NCI-H748 treated with DMSO at 0.1 percent for 48 hours (cell line): Measurements from ENCODE around the gene GFM2.
A peak's percentile ranks its signal among the peaks of the same experiment; 100 is the strongest.
"Not testable (repeated sequence)": the region's sequence is repeated elsewhere in the genome, so short reads cannot be mapped to it uniquely, and the experiment has no call there.

Experiments
- DNase-seq: peaks from one replicate; lab custom pipeline; 2025; lab: John Stamatoyannopoulos, UW

Gene GFM2

GRCh38 chr5:74766849-74767578, at the start of gene GFM2, which contains the start of gene NSA2:
Gene GFM2 (minus strand): TSS chr5:74767117. CDS start chr5:74763742, 3,375 bp downstream.
Gene NSA2 (plus strand): TSS chr5:74767249. CDS start chr5:74767361, 112 bp downstream.
- peak; percentile 86 for DNase-seq

- DNase-seq = no peak
Measured at GRCh38 chr5:74810915-74811314, 44.0 kb upstream of the GFM2 start.

DNA sequence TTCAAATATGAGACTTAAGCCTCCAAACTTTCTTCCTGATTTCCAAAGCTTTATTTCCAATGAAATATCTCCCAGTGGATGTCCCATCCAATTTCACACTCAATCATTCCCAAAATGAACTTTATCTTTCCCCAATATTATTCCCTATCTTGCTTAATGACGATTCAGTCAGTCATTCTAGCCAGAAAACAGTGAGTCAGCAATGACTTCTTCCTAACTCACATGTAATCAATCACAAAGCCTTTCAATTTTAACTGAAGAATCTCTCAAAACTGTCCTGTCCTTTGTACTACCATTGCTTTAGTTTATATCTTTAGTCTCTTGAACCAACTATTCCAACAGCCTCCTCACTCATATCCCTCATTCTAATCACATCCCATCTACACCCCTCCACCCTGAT, 35.0 kb upstream of the GFM2 start:
- no peak for DNase-seq

DNA sequence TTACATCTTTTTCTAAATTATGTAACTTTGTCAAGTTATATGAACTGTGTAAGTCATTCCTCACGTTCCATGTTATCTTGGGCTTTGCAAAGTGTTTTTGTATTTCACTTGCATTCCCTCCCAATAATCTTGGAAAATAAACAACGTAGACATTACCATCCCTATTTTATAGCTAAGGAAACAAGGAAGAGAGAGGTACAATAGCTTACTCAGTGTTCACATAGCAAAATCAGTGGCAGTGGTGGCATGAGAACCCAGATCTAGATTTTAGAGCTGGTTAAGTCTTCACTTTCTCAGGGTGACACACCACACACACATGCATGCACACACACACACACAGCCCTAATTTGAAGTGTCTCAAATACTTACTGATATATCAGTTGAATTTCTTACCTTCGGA, 34.3 kb upstream of the GFM2 start:
- no peak for DNase-seq

GRCh38 chr5:74798977-74799911, 32.3 kb upstream of the GFM2 start:
- DNase-seq = no peak

DNA sequence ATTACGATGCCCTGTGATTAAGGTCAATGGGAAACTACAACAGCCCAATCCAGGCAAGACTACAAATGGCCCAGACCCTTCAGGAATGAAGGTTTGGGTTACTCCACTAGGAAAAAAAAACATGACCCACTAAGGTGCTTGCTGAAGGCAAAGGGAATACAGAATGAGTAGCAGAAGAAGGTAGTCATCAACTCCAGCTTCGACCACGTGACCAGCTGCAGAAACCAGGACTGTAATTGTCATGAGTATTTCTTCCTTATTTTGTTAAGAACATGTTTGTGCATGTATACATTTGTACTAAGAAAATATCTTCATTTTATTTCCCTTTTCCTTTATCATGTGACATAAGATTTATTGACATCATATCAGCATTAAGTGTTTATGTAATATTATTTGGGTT, 24.8 kb upstream of the GFM2 start:
- not testable (repeated sequence) for DNase-seq

DNA sequence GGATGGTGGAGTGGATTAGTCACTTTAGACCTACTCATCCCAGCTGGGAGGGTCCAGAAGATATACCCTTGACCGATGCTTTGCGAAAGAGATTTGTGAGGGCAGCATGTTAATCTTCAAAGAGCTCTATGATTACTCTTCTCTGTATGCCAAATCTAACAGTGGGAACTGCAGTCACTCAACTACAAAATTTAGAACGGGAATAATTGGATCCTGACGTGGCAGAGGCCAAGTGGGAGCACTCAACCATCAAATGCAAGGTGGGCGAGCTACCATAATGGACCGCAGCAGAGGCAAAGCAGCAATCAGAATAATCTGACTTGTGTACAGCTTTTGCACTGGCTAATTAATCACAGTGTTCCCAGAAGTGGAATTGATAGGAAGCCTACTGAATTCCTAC, 20.5 kb upstream of the GFM2 start:
- no peak for DNase-seq

- DNase-seq = no peak
Measured at GRCh38 chr5:74786851-74787250, 19.9 kb upstream of the GFM2 start.

- no peak for DNase-seq
Measured at GRCh38 chr5:74778609-74779008, 11.7 kb upstream of the GFM2 start.

- no peak for DNase-seq
Measured at GRCh38 chr5:74772359-74772758, 5.4 kb upstream of the GFM2 start.

- DNase-seq = no peak
Measured at GRCh38 chr5:74767579-74767913, 629 bp upstream of the GFM2 start.

DNA sequence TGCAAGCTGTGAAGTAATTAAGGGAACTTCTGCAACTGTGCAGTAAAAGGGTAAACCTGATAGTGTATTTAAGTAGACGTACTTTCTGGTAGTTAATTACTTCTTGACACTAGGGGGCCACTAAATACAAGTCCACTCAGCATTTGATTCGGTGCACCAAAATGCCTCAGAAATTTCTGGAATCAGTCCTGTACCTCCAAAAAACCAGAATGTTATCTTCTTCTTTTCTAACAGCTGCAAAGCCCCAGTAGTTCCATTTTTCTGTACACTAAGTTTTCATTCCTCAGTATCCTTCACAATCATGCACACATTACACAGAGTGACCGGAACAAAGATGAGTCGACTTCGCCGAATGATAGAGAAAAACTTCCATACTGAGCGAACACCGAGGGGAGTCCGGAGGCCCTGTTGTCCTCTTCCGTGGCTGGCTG, 484 bp downstream of the GFM2 start:
- peak; percentile 22 for DNase-seq

DNA sequence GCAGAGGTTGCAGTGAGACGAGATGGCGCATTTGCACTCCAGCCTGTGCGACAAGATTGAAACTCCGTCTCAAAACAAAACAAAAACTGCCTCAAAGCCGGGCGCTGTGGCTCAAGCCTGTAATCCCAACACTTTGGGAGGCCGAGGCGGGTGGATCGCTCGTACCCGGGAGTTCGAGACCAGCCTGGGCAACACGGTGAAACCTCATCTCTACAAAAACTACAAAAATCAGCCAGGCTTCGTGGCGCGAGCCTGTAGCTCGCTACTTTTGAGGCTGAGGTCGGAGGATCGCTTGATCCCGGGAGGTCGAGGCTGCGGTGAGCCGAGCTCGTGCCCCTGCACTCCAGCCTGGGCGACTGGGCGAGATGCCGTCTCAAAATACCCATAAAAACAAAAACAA, 988 bp downstream of the GFM2 start:
- DNase-seq = no peak

- peak; percentile 91 for DNase-seq
Measured at GRCh38 chr5:74765201-74765600, 1.7 kb downstream of the GFM2 start.

- no peak for DNase-seq
Measured at GRCh38 chr5:74763504-74763903, 3.4 kb downstream of the GFM2 start.

GRCh38 chr5:74762599-74762998, 4.3 kb downstream of the GFM2 start:
- DNase-seq = no peak

DNA sequence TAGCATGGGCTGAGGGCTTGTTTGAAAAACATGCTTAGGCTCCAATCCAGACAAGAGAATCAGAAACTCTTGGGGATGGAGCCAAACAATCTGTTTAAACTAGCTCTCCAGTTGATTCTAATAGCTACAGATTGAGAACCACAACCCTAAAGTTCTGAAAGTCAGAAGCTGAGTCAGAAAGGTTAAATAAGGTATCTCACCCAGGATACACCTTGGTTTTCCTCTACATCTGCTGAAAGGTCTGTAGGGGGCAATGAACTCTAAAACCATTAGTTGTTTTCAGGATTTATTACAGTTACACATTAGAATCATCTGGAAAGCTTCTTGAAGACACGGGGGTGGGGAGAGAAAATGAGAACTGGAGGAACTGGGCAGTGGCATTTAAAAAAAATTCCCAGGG, 5.7 kb downstream of the GFM2 start:
- DNase-seq = no peak

DNA sequence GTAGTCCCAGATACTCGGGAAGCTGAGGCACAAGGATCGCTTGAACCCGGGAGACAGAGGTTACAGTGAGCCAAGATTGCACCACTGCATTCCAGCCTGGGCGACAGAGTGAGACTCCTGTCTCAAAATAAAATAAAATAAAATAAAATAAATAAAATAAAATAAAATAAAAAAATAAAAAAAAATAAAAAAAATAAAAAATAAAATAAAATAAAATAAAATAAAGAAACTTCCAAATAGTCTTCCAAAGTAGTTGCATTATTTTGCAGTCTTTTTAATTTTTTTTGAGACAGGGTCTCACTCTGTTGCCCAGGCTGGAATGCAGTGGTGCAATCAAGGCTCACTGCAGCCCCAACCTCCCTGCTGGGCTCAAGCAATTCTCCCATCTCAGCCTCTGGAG, 18.2 kb downstream of the GFM2 start:
- not testable (repeated sequence) for DNase-seq

- no peak for DNase-seq
Measured at GRCh38 chr5:74738406-74738805, 28.5 kb downstream of the GFM2 start.

DNA sequence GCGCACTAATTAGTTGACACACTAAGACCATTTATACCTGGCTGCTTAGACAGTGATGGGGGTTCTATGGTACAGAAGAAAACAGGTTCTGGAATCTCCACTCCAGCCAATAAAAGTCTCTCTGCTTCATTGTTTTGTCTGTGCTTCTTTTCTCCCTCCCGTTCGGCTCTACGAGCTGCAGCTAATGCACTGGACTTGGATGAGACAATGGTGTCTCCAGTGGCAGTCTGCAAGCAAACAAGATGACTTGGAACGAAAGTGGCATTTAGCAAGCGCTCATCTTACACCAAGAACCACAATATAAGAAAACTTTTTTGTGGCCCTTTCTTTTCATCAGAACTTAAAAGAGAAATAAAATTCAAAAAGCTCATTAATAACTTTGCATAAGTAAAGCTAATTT, 30.2 kb downstream of the GFM2 start:
- no peak for DNase-seq

DNA sequence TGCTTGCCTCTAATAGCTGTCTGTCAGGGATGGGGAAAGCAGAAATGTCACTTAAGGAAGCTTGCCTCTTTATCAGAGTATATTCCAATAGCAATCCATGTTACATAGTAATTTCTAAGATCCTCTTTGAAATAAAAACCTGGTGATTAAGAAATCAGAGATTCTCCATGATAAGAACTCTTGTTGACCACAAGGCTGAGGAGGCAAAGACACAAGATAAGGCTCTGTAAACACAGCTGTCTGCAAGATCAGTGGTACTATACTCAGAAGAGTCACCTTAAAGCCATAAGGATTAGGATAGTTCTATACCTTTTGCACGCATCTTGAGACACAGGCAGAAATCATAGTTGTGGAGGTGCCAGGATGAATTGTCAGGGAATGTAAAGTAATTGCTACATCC, 41.6 kb downstream of the GFM2 start:
- DNase-seq = no peak

DNA sequence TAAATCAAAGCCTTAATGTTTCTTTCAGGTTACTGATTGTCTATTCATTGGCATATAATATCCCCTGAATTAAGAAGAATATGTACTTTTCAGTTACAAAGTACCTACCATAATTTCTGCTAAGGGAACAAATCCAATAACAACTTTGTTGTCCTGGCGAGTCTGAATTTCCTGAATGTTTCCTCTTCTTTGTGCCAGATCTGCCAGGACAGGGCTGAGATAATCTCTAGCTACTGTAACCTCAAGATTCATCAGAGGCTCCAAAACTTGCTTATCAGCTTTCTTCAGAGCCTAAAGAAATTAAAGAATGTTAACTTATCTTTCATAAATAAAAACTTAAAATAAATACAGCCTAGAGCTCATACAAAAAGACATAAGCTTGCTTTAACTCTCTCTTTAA, 44.6 kb downstream of the GFM2 start:
- no peak for DNase-seq

DNA sequence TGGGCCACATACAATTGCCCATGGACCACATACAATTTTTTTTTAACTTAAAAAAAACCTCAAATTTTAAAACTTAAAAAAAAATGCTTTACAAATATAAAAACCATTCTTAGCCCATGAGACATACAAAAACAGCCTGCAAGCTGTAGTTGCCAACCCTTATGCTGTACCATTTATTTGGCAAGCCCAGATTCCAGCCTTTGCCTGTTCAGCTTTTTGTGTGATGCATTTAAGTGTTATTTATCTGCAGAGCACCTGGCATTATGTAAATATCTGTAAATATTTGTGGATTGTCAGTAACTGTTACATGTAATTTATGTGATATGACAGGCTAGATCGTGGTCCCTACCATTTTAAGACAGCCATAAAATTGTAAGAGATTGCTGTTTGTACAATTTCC, 49.3 kb downstream of the GFM2 start:
- DNase-seq = peak; percentile 61
